ENCODE data around the gene MAGEB4. TPM values are rescaled to one million over a fixed set of nuclear protein-coding genes. Genes with fewer than 3 reads are reported as not detected.
A peak's percentile ranks its signal among the peaks of the same experiment; 100 is the strongest.

Gene MAGEB4
- total RNA-seq, 1 experiment from 2014 or later = not detected

DNA sequence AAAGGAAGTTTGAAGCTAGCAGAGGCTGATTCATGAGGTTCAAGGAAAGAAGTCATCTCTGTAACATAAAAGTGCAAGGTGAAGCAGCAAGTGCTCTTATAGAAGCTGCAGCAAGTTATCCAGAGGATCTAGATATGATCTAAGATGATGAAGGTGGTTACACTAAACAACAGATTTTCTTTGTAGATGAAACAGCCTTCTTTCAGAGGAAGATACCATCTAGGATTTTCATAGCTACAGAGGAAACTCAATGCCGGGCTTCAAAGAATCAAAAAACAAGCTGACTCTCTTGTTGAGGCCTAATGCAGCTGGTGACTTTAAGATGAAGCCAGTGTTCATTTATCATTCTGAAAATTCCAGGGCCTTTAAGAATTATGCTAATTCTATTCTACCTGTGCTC, 38.6 kb downstream of the MAGEB4 start:
- ChIA-PET CTCF (interaction anchor here (0.6 to 1.3 kb wide), 9 partner anchors 21 to 291 kb away, joined by 3 to 7 read pairs (median 3); no protein-coding TSS in a partner anchor), POLR2A (no interaction called here)
- H3K27me3 Mint-ChIP-seq (ENCODE audit: insufficient read depth, unreplicated experiment) = no peaks in the 10 kb centered on the region

DNA sequence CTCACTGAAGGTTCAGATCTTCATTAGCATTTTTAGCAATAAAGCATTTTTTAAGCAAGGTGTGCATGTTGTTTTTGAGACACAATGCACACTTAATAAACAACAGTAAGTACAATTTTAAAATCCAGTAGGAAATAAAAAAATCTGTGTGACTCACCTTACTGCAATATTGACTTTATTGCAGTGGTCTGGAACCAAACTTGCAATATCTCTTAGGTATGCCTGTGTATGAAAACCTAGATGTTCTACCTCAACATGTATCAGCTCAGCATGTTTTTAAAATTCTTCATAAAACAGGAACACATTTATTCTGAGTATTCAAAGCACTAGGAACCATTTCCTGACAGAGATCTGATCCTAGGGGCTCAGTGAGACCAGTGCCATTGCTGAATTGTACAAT, 40.7 kb downstream of the MAGEB4 start:
- BruUV-seq (replicated peaks) = no TSS peak
- Mint-ChIP-seq H3K27ac (ENCODE audit: low read depth, unreplicated experiment) (peak overlapping the region; percentile 5), H3K9me3 (ENCODE audit: unreplicated experiment) (no peaks in the 10 kb centered on the region), H3K27me3 (ENCODE audit: insufficient read depth, unreplicated experiment) (no peaks in the 10 kb centered on the region), H3K4me3 (ENCODE audit: unreplicated experiment) (no peak overlapping the region), H3K36me3 (ENCODE audit: insufficient read depth, unreplicated experiment) (no peaks in the 10 kb centered on the region), H3K4me1 (ENCODE audit: insufficient read depth, unreplicated experiment) (peaks cover 17% of the 10 kb centered on the region)
- TF ChIP-seq, protein P1, sequence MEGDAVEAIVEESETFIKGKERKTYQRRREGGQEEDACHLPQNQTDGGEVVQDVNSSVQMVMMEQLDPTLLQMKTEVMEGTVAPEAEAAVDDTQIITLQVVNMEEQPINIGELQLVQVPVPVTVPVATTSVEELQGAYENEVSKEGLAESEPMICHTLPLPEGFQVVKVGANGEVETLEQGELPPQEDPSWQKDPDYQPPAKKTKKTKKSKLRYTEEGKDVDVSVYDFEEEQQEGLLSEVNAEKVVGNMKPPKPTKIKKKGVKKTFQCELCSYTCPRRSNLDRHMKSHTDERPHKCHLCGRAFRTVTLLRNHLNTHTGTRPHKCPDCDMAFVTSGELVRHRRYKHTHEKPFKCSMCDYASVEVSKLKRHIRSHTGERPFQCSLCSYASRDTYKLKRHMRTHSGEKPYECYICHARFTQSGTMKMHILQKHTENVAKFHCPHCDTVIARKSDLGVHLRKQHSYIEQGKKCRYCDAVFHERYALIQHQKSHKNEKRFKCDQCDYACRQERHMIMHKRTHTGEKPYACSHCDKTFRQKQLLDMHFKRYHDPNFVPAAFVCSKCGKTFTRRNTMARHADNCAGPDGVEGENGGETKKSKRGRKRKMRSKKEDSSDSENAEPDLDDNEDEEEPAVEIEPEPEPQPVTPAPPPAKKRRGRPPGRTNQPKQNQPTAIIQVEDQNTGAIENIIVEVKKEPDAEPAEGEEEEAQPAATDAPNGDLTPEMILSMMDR (IDR thresholded peaks at IDR 0.05; ENCODE audit: unreplicated experiment) = no peak
- peak; percentile 10 for DNase-seq (ENCODE audit: unreplicated experiment)
- intact Hi-C loops (cut with micrococcal nuclease) = no loop called here
- CTCF ChIA-PET = interaction anchor here (0.5 to 1.0 kb wide), 6 partner anchors 8 to 1019 kb away, joined by 3 to 4 read pairs (median 3); no protein-coding TSS in a partner anchor
- POLR2A ChIA-PET = no interaction called here

More for the DNA sequence above, 38.6 kb downstream of the MAGEB4 start:
- Mint-ChIP-seq H3K27ac (ENCODE audit: low read depth, unreplicated experiment) (no peak overlapping the region), H3K36me3 (ENCODE audit: insufficient read depth, unreplicated experiment) (no peaks in the 10 kb centered on the region), H3K9me3 (ENCODE audit: unreplicated experiment) (no peaks in the 10 kb centered on the region), H3K4me1 (ENCODE audit: insufficient read depth, unreplicated experiment) (peaks cover 17% of the 10 kb centered on the region), H3K4me3 (ENCODE audit: unreplicated experiment) (no peak overlapping the region)
- no TSS peak for BruUV-seq (replicated peaks)
- TF ChIP-seq, protein P1 (IDR thresholded peaks at IDR 0.05; ENCODE audit: unreplicated experiment) = no peak
- DNase-seq (ENCODE audit: unreplicated experiment) = no peak
- intact Hi-C loops (cut with micrococcal nuclease) = no loop called here

DNA sequence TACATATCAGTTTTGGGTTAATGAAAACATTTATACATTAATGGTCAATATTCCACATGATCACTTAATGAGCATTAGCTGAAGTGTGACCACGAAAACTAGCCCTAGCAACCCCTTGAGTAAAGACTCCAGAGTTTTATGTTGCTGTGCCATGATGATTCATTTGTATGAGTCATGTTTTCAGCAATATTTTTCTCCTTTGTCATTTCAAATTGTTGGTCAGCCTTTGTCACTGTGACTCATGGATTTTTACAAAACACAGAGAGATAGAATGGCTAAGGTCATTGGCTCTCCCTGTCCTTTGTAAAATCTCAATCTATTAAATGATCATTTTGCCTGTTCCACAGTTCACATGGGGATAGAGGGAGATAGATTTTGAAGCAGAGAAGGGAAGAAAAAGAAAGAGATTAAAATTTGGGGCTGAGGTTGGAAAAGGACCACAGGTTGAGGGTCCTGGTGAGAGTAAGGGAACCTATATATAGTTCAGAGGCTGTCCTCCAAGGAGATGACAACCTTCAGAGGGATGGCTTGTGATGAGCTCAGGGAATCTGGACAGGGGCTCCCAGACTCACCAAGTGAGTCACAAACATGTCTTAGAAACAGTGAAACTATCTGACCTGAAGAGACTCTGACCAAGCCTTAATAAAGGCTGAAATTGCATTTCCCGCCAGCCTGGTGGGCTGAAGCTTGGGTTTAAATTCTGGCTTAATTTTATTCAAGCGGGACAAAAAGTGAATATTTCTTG, 41.8 kb downstream of the MAGEB4 start:
- H3K27me3 Mint-ChIP-seq (ENCODE audit: insufficient read depth, unreplicated experiment) = no peaks in the 10 kb centered on the region
- no peaks in the 10 kb centered on the region for H3K36me3 Mint-ChIP-seq (ENCODE audit: insufficient read depth, unreplicated experiment)
- no TSS peak for BruUV-seq (replicated peaks)
- DNase-seq (ENCODE audit: unreplicated experiment) = peak; percentile 90
- TF ChIP-seq, protein P1 (IDR thresholded peaks at IDR 0.05; ENCODE audit: unreplicated experiment) = no peak
- H3K4me3 Mint-ChIP-seq (ENCODE audit: unreplicated experiment) = peak overlapping the region; percentile 7
- intact Hi-C loops (cut with micrococcal nuclease) = no loop called here
- no peaks in the 10 kb centered on the region for H3K9me3 Mint-ChIP-seq (ENCODE audit: unreplicated experiment)
- H3K27ac Mint-ChIP-seq (ENCODE audit: low read depth, unreplicated experiment) = peak overlapping the region; percentile 92
- POLR2A ChIA-PET = interaction anchor here (1.0 kb wide), 1 partner anchor 19 kb away, joined by 3 read pairs; no protein-coding TSS in a partner anchor
- CTCF ChIA-PET = interaction anchor here (0.6 to 0.9 kb wide), 3 partner anchors 12 to 230 kb away, joined by 3 to 4 read pairs (median 4); no protein-coding TSS in a partner anchor
- peaks cover 12% of the 10 kb centered on the region for H3K4me1 Mint-ChIP-seq (ENCODE audit: insufficient read depth, unreplicated experiment)

Other genes starting within 250 kb of the MAGEB4 start
- not detected in 2 replicates for gene MAGEB2, start 26.4 kb upstream of the MAGEB4 start, total RNA-seq (2022)
- not detected in 2 replicates for gene MAGEB3, start 11.3 kb upstream of the MAGEB4 start, total RNA-seq (2022)
- gene MAGEB1, start 5.1 kb downstream of the MAGEB4 start, total RNA-seq (2022) = not detected in 2 replicates
- gene NR0B1, start 67.4 kb downstream of the MAGEB4 start, total RNA-seq (2022) = not detected in 2 replicates